ENCODE data around the gene HOXC13. TPM values are rescaled to one million over a fixed set of nuclear protein-coding genes. Genes with fewer than 3 reads are reported as not detected.

Gene HOXC13
- total and polyA plus RNA-seq, 4 donors: 0.32 TPM; not detected in 3

GRCh38 chr12:53976172-53976822 is 37.7 kb downstream of the HOXC13 start:
- WGBS, 2 donors: 27% methylated on average over 21 of the region's 21 CpGs
- H3K4me1 ChIP-seq (ENCODE audit: control insufficient read depth in 1 of 2, insufficient read depth in 2 of 2, low read length in 2 of 2): no peaks in the 10 kb centered on the region
- no peak overlapping the region for H3K27ac ChIP-seq (ENCODE audit: low read depth in 1 of 2, low read length in 2 of 2)
- no peaks in the 10 kb centered on the region for H3K9me3 ChIP-seq (ENCODE audit: control insufficient read depth, low read length)
- H3K4me3 ChIP-seq (ENCODE audit: low read length in 2 of 2): no peak overlapping the region
- ATAC-seq (ENCODE audit: low FRiP score): no peak
- no peaks in the 10 kb centered on the region for H3K36me3 ChIP-seq (ENCODE audit: control insufficient read depth in 1 of 2, insufficient read depth in 2 of 2, low read length in 1 of 2)
- no peak for DNase-seq
- peaks cover 0 to 3% of the 10 kb centered on the region in 2 donors for H3K27me3 ChIP-seq (ENCODE audit: control insufficient read depth in 1 of 2, insufficient read depth in 2 of 2, low read length in 1 of 2)
- intact Hi-C loops (cut with DNase I): no loop called here

GRCh38 chr12:53976823-53977595 is 38.4 kb downstream of the HOXC13 start:
- no peaks in the 10 kb centered on the region for H3K36me3 ChIP-seq (ENCODE audit: control insufficient read depth in 1 of 2, insufficient read depth in 2 of 2, low read length in 1 of 2)
- ATAC-seq (ENCODE audit: low FRiP score): no peak
- intact Hi-C loops (cut with DNase I): no loop called here
- no peak overlapping the region for H3K27ac ChIP-seq (ENCODE audit: low read depth in 1 of 2, low read length in 2 of 2)
- no peak for DNase-seq
- 14 to 19% methylated on average over 9 of the region's 9 CpGs for WGBS, 2 donors
- no peaks in the 10 kb centered on the region for H3K9me3 ChIP-seq (ENCODE audit: control insufficient read depth, low read length)
- H3K4me3 ChIP-seq (ENCODE audit: low read length in 2 of 2): no peak overlapping the region
- peaks cover 0 to 3% of the 10 kb centered on the region in 2 donors for H3K27me3 ChIP-seq (ENCODE audit: control insufficient read depth in 1 of 2, insufficient read depth in 2 of 2, low read length in 1 of 2)
- H3K4me1 ChIP-seq (ENCODE audit: control insufficient read depth in 1 of 2, insufficient read depth in 2 of 2, low read length in 2 of 2): no peaks in the 10 kb centered on the region

GRCh38 chr12:53977596-53978445 is 39.2 kb downstream of the HOXC13 start:
- intact Hi-C loops (cut with DNase I): no loop called here
- Histone ChIP-seq H3K9me3 (ENCODE audit: control insufficient read depth, low read length) (no peaks in the 10 kb centered on the region), H3K36me3 (ENCODE audit: control insufficient read depth in 1 of 2, insufficient read depth in 2 of 2, low read length in 1 of 2) (no peaks in the 10 kb centered on the region), H3K4me1 (ENCODE audit: control insufficient read depth in 1 of 2, insufficient read depth in 2 of 2, low read length in 2 of 2) (no peaks in the 10 kb centered on the region), H3K27me3 (ENCODE audit: control insufficient read depth in 1 of 2, insufficient read depth in 2 of 2, low read length in 1 of 2) (peaks cover 0 to 3% of the 10 kb centered on the region in 2 donors), H3K27ac (ENCODE audit: low read depth in 1 of 2, low read length in 2 of 2) (no peak overlapping the region), H3K4me3 (ENCODE audit: low read length in 2 of 2) (no peak overlapping the region)
- ATAC-seq (ENCODE audit: low FRiP score) (no peak), DNase-seq (no peak)
- 8 to 10% methylated on average over 11 of the region's 11 CpGs for WGBS, 2 donors

- Histone ChIP-seq H3K4me1 (ENCODE audit: control insufficient read depth in 1 of 2, insufficient read depth in 2 of 2, low read length in 2 of 2) (no peaks in the 10 kb centered on the region), H3K9me3 (ENCODE audit: control insufficient read depth, low read length) (no peaks in the 10 kb centered on the region), H3K27ac (ENCODE audit: low read depth in 1 of 2, low read length in 2 of 2) (no peak overlapping the region), H3K36me3 (ENCODE audit: control insufficient read depth in 1 of 2, insufficient read depth in 2 of 2, low read length in 1 of 2) (no peaks in the 10 kb centered on the region), H3K4me3 (ENCODE audit: low read length in 2 of 2) (no peak overlapping the region), H3K27me3 (ENCODE audit: control insufficient read depth in 1 of 2, insufficient read depth in 2 of 2, low read length in 1 of 2) (peaks cover 0 to 3% of the 10 kb centered on the region in 2 donors)
- ATAC-seq (ENCODE audit: low FRiP score): no peak
- WGBS, 2 donors: 26 to 31% methylated on average over 15 of the region's 15 CpGs
- intact Hi-C loops (cut with DNase I): no loop called here
- DNase-seq: no peak
Measured at GRCh38 chr12:53978477-53979356, 40.1 kb downstream of the HOXC13 start.

GRCh38 chr12:53980104-53980801 is 41.6 kb downstream of the HOXC13 start:
- WGBS, 2 donors: 72 to 80% methylated on average over 7 of the region's 7 CpGs
- ATAC-seq (ENCODE audit: low FRiP score) (no peak), DNase-seq (no peak)
- Histone ChIP-seq H3K9me3 (ENCODE audit: control insufficient read depth, low read length) (no peaks in the 10 kb centered on the region), H3K27ac (ENCODE audit: low read depth in 1 of 2, low read length in 2 of 2) (no peak overlapping the region), H3K36me3 (ENCODE audit: control insufficient read depth in 1 of 2, insufficient read depth in 2 of 2, low read length in 1 of 2) (no peaks in the 10 kb centered on the region), H3K27me3 (ENCODE audit: control insufficient read depth in 1 of 2, insufficient read depth in 2 of 2, low read length in 1 of 2) (peaks cover 0 to 3% of the 10 kb centered on the region in 2 donors), H3K4me3 (ENCODE audit: low read length in 2 of 2) (no peak overlapping the region), H3K4me1 (ENCODE audit: control insufficient read depth in 1 of 2, insufficient read depth in 2 of 2, low read length in 2 of 2) (no peaks in the 10 kb centered on the region)
- intact Hi-C loops (cut with DNase I): loop anchor here in 1 of 2 donors (5.0 kb wide), 1 partner anchor 222 kb away; no protein-coding TSS in a partner anchor

- no peak for ATAC-seq (ENCODE audit: low FRiP score)
- Histone ChIP-seq H3K36me3 (ENCODE audit: control insufficient read depth in 1 of 2, insufficient read depth in 2 of 2, low read length in 1 of 2) (no peaks in the 10 kb centered on the region), H3K27ac (ENCODE audit: low read depth in 1 of 2, low read length in 2 of 2) (no peak overlapping the region), H3K4me3 (ENCODE audit: low read length in 2 of 2) (no peak overlapping the region), H3K9me3 (ENCODE audit: control insufficient read depth, low read length) (no peaks in the 10 kb centered on the region), H3K4me1 (ENCODE audit: control insufficient read depth in 1 of 2, insufficient read depth in 2 of 2, low read length in 2 of 2) (no peaks in the 10 kb centered on the region), H3K27me3 (ENCODE audit: control insufficient read depth in 1 of 2, insufficient read depth in 2 of 2, low read length in 1 of 2) (peaks cover 0 to 3% of the 10 kb centered on the region in 2 donors)
- intact Hi-C loops (cut with DNase I): loop anchor here in 1 of 2 donors (5.0 kb wide), 1 partner anchor 221 kb away; no protein-coding TSS in a partner anchor
- no peak for DNase-seq
- 65 to 66% methylated on average over 15 of the region's 15 CpGs for WGBS, 2 donors
Measured at GRCh38 chr12:53980802-53981496, 42.3 kb downstream of the HOXC13 start.

Data from aorta (tissue), 5 donors.